Epidermal melanocyte (primary cell): ENCODE measurements around the gene RASSF5.

Source experiments
- DNase-seq: peaks from one replicate; pipeline ENCODE4 v3.0.0; 2011; ENCODE audit warnings: low spot score; ENCODE audit not compliant: insufficient read length

RASSF5 gene

DNA sequence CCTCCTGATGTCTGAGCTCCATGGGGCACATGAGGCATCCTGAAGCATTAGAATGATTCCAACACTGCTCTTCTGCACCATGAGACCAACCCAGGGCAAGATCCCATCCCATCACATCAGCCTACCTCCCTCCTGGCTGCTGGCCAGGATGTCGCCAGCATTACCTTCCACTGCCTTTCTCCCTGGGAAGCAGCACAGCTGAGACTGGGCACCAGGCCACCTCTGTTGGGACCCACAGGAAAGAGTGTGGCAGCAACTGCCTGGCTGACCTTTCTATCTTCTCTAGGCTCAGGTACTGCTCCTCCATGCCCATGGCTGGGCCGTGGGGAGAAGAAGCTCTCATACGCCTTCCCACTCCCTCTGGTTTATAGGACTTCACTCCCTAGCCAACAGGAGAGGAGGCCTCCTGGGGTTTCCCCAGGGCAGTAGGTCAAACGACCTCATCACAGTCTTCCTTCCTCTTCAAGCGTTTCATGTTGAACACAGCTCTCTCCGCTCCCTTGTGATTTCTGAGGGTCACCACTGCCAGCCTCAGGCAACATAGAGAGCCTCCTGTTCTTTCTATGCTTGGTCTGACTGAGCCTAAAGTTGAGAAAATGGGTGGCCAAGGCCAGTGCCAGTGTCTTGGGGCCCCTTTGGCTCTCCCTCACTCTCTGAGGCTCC is 11.1 kb upstream of the RASSF5 start:
- DNase-seq: no peak

GRCh38 chr1:206497363-206497762 is 10.0 kb upstream of the RASSF5 start:
- DNase-seq: no peak

GRCh38 chr1:206497774-206498173 is 9.6 kb upstream of the RASSF5 start:
- no peak for DNase-seq

GRCh38 chr1:206498685-206499084 is 8.6 kb upstream of the RASSF5 start:
- no peak for DNase-seq

GRCh38 chr1:206500046-206500445 is 7.3 kb upstream of the RASSF5 start:
- no peak for DNase-seq

GRCh38 chr1:206501881-206502280 is 5.5 kb upstream of the RASSF5 start:
- DNase-seq: no peak

GRCh38 chr1:206502403-206502802 is 4.9 kb upstream of the RASSF5 start:
- DNase-seq: no peak

- DNase-seq: no peak
Observed at GRCh38 chr1:206502812-206503211, 4.5 kb upstream of the RASSF5 start.

DNA sequence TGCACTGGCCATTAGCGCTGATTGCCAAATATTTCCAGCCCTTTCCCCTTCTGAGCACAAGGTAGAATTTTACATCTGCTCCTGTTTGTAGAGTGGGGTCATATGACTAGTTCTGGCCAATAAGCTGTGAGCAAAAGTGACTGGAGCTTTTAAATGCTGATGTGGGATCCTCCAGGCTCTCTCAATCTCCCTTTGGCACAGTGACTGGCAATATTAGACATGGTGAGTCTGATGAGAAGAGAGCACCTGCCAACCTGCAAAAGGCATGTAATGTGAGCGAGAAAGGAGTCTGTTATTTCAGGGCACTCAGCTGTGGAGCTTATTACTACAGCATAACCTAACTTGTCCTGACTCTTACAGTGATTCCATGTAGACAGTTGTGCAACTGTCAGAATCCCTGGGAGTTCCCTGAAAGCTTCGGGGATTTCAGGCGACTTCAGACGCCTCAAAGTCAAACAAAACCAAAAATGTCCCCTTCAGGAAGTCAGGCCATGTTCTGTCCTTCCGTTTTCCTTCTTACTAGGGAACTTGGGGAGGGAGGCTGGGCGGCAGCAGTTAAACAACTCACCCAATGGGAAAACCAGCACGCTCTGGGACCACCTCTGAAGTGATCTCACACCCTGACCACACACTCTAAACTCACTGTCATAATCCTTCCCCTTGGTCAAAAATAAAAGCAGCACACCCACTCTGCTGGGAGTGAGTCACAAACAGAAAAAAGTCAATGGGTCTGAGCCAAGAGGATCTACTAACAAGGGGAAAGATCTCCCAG is 3.6 kb upstream of the RASSF5 start:
- DNase-seq: no peak

DNA sequence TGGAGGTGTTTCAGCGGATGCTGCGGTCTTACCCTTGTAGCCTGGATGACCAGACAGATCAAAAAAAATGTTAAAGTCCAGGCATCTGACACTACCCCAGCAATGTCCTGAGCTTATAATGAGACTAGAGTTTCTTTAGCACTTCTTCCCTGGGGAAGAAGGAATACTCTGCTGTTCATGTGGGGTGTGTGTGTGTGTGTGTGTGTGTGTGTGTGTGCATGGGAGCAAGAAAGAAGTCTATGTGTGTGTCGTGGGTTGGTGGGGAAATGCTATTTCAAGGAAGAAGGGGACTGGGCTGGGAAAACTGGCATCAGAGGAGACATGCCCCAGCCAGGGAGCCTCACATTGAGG is 3.0 kb upstream of the RASSF5 start:
- no peak for DNase-seq

DNA sequence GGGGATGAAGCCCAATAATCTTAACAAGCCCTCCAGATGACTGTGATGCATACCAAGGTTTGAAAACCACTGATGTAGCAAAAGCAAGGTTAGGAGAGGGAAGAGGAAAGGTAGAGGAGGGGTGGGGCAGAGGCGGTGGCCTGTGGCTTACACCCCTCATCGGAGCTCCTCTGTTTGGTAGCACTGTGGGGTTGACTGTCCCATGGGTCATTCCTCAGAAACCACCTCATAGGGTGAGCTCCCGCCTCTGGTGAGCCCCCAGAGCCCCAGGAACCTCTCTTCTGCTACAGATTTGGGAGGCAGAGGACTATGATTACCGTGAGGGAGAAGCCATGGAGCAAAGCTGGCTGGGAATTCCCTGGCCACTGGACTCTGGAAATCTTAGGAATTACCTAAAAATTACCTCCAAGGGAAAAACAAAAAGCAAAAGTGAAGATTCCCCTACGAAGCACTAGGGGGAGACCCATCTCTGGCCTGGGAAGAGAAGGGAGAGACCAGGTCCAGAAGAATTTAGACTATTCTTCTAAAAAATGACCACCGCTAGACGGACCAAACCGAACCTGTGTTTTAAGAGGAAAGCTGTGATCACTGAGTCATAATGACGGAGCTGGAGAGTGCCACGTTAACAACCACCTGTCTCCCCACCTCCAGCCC is 1.5 kb upstream of the RASSF5 start:
- no peak for DNase-seq

- DNase-seq: no peak
Observed at GRCh38 chr1:206506405-206507283, 687 bp upstream of the RASSF5 start.

- no peak for DNase-seq
Observed at GRCh38 chr1:206508130-206508889, 979 bp downstream of the RASSF5 start.

GRCh38 chr1:206508956-206509355 is 1.6 kb downstream of the RASSF5 start:
- DNase-seq: no peak

DNA sequence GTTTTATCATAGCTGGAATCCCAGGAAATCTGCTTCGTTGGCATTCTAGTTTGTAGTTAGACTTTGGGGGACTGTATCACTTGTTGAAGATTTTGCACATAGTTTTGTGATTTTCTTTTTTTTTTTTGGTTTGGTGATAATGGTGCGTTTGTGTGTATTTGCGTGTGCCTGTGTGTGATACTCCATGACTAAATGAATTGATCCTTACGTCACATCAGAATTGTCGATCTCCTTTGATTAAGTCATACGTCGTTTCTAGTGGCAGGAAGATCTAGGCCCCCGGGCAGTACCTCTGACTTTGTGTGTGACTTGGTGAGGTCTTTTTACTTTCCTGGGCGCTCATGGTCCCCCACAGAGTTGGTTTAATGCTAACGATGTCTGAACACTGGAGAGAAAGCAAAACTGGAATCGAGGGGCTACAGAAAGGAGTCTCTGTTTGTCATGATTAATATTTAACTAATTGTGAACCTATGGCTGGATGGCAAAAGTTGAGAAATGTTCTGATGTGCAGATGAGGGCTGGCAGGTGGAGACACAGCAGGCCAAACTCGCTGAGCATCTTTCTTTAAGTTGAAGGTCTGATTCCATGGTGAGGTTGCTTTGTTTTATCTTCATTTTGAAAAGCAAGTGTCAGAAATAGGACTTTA is 2.4 kb downstream of the RASSF5 start:
- DNase-seq: no peak

DNA sequence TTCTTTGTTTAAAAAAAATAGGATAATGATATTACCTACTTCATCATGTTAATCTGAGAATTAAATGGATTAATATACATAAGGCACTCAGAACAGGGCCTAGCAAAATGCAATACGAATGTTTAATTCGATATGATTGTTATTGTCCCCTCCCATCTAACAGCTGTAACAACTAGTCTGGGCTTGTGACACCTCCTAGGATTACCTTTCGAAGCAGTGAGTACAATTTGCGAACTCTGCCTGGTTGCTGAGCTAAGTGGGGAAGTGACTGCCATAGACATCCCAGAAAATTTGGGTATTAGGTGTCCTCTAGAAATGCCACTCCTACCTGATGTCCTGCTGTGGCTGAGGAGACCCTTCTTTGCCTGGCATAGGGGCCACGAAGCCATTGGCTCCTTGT is 3.0 kb downstream of the RASSF5 start:
- no peak for DNase-seq

GRCh38 chr1:206511362-206512057 is 4.2 kb downstream of the RASSF5 start:
- DNase-seq: no peak

GRCh38 chr1:206512058-206512850 is 4.9 kb downstream of the RASSF5 start:
- no peak for DNase-seq

GRCh38 chr1:206512851-206513180 is 5.5 kb downstream of the RASSF5 start:
- DNase-seq: no peak
